Measurements from ENCODE around the gene AGBL3. TPM values are rescaled to one million over a fixed set of nuclear protein-coding genes. Genes with fewer than 3 reads are reported as not detected.

The AGBL3 gene
- 0.82 and 1.6 TPM in 2 replicates for total RNA-seq

DNA sequence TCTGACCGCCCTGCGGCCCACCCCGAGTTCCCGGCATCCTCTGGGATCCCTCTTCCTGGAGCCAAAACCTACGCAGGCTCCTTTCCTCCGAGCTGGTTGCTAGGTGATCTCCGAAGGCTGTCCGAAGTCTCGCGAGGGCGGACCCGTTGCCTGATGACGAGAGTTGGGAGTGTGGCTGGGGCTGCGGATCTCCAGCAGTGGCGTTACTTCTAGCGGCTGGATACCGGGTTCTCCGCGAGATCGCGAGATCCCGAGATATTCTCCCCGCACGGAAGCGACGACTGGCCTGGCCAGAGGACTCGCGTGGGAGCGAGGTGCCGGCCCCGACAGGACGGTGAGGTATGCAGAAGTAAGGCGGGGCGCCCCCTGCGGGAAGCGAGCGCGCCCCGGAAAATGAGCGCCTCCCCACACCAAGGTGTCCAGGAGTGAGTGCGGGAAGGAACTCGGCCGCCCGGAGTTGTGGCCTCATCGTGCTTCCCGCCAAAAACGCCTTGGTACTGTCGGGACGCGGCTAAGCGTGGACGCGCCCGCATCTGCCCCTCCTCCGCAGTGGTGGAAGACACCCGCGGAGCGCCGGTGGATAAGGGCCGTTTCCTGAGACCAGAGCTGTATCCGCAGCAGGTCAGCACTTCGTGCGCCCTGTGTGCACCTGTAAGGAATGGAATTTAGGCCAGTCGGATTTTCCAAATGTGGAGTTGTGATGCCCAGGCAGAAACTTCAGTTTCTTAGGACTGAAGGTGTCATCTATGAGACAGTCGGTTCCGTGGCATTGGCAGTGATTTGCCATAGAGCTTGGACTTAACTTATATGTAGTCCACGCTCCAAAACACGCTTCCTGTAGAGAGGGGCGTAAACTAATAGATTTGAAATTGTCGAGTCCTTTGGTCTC is at the start of gene AGBL3:
Gene AGBL3, plus strand, starts transcription at position 146 of the 889 bp plus-strand sequence. CDS start 1,426 bp downstream, outside the sequence.

DNA sequence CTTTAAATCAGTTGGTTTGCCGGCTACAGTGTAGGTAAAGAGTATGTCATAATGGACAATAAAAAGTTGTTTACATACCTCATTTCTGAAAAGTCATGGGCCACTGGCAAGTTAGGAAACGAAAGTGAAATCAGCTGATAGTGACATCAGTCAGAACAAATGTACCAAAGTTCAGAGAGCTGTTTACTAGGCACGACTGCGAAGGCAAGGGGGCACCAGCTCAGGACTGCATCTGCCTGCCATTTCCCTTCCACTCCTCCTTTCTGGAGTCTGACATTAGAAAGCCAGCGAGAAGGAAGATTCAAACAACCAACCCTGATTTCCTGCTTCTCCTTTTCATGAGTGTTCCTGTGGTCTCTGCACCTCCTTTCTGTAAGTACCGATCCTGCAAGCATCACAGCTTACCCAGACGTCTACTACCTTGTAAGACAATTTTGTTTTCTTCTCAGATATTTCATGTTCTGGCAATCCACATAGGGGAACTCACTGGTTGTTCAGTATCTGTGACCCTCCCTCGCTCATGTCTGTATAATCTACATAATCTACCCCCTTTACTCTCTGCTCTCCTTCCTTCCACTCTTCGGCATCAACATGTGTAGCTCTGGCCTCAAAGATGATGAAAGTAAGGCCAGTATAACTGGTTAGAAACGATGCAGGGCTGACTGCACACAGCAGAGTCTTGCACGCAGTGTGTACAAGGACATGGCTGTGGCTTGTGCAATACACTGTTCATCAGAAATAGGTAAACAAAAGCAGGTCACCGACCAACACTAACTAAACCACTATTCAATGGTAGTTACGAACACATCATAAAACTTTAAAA is 161.8 kb downstream of the AGBL3 start, which contains the start of gene TMEM140:
Gene TMEM140, plus strand, starts transcription at position 174 of the 823 bp plus-strand sequence. CDS start 16,370 bp downstream, outside the sequence.

DNA sequence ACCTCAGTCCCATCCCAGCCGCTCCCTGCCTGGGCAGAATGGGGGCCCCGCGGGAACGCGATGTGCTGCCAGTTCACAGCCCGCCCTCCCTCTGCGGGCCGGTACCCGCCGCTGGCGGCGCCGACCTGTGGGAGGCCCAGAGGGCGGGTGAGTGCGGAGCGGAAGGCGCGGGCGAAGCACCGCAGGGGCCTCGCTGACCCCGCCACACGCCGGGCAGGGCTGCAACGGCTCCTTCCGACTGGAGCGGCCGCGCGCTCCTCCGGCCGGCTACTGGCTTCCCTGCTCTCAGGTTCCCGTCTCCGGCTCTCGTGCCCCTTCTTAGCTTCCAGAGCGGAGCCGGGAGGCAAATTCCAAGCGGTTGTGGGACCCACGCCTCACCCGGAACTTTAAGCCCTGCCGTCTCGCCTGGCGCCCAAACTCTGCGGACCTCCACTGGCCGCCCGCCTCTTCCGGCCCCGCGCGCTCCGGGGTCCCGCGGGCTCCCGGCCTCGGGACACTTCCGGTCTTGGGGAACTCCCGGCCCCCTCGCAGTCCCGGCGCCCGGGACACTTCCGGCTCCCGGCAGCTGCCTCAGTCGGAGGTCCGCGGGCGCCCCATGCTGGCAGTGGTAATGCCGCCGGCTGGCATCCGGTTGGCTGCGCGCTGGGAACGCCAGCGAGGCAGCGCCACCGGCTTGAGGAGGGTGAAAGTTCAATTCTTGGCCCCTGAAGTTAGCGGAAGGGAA is 184.1 kb downstream of the AGBL3 start, which contains the start of gene CYREN:
Gene CYREN, minus strand, starts transcription at position 434 of the 724 bp plus-strand sequence. CDS start 1,785 bp downstream, outside the sequence.

Other genes with a start within 250 kb of the AGBL3 start
- 135 and 315 TPM in 2 replicates for gene CALD1, start 206.9 kb upstream of the AGBL3 start, total RNA-seq
- gene TMEM140, start 161.6 kb downstream of the AGBL3 start, total RNA-seq, result 36.8 and 78.5 TPM in 2 replicates
- 19.9 and 20.6 TPM in 2 replicates for gene CYREN, start 184.2 kb downstream of the AGBL3 start, total RNA-seq
- 3.2 and 5.4 TPM in 2 replicates for gene WDR91, start 225.0 kb downstream of the AGBL3 start, total RNA-seq
- gene STRA8, start 247.3 kb downstream of the AGBL3 start, total RNA-seq, result not detected in 2 replicates